GM19035 (cell line): ENCODE data around the gene BTBD9.
"Not testable (repeated sequence)": the region's sequence is repeated elsewhere in the genome, so short reads cannot be mapped to it uniquely, and the experiment has no call there.

Experiments
- ATAC-seq: cut with Tn5 transposase; IDR thresholded peaks from one replicate; pipeline ENCODE4 v1.9.1; 2021; ENCODE audit not compliant: unreplicated experiment

Gene BTBD9

DNA sequence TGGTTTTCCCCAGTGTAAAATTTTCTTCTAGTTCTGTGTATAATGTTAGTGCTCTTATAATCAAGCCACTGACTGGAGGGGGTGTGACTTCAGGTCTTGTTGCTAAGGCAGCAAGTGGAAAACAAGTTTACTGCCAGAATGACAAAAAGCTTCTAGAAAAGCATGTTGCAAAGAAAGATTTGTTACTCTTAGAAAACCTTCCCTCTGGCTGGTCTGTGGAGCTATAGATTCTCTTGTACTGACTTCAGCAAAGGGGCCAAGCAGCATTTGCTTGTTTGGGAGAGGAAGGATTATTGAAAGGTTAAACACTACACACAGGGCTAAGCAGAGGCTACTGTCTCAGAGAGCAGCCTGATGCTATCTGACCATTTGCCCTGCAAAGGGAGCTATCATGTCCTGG is 288.8 kb downstream of the BTBD9 start:
- no peak for ATAC-seq

DNA sequence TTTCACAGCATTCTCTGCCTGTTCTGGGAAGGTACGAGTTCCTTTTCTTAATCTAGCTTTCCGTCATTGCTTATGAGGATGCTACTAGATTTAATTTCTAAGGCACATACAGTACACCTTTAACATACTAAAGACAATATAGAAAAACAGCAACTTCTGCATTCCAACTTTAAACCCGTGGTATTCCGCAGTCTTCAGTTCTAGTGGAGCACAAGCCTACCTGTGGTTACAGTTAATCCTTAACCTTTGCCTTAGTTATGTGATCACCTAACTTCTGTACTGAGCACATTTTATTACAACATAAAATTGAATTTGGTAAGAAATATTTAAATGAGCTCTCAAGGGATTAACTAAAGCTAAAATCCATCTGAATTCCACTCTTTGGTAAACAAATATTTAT is 289.5 kb downstream of the BTBD9 start:
- ATAC-seq, result no peak

- ATAC-seq, result no peak
Measured at GRCh38 chr6:38349795-38350194, 289.9 kb downstream of the BTBD9 start.

GRCh38 chr6:38349221-38349620 is 290.5 kb downstream of the BTBD9 start:
- no peak for ATAC-seq

DNA sequence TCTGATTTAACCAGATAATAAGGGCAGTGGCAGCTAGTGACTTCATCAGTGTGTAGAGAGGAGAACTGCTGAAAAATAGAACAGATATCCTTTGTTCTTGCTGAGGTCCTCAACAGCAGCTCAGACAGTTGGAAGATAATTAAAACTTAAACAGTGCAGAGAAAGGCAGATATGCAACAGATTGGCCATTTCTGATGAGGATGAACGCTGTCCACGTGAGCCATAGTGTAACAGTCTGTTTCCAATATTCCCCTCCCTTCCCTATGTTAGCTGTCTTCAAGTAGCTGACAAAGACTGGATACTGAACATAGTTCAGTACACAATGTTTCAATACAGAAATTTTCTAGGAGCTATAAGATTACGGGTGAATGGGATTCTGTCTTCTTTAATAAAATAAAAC is 291.4 kb downstream of the BTBD9 start:
- ATAC-seq, result no peak

GRCh38 chr6:38347829-38348228 is 291.9 kb downstream of the BTBD9 start:
- not testable (repeated sequence) for ATAC-seq

- no peak for ATAC-seq
Measured at GRCh38 chr6:38346291-38347079, 293.2 kb downstream of the BTBD9 start.

- ATAC-seq, result no peak
Measured at GRCh38 chr6:38345586-38345985, 294.1 kb downstream of the BTBD9 start.

DNA sequence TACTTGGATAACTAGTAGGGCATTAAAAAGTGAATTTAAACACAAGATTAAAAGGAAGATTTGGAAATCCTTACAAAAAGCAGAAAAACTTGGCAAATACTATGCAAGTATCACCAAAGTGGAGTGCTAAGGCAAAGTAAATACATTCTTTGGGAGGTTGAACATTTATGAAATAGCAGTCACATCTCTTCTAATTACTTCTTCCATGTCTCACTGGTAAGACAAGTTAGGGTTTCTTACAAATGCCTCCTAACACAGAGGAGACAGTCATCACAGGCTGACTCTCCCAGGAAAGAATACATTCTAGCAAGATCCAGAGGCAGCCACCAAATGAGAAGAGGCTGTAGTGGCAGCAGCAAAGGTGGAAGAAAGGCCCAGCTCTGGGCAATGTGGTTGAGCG is 298.2 kb downstream of the BTBD9 start:
- ATAC-seq, result no peak

DNA sequence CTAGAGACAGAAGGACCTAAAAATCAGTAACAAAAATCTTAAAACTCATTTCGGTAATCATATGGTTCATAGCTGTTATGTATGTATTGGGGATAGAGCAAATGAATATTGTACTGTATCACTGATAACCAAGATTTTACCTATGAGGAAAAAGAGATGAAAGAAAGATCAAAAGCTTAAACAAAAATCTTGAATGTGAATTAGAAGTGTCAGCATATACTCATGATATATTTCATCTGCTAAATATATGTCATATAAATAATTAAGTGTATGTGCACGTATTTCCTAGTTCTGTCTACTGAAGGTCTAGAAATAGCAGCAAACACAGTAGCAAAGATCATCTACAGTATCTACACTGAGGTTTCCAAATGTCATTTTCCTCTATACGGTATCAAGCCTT is 299.8 kb downstream of the BTBD9 start:
- no peak for ATAC-seq

GRCh38 chr6:38337819-38338465 is 301.8 kb downstream of the BTBD9 start:
- no peak for ATAC-seq

GRCh38 chr6:38336922-38337321 is 302.8 kb downstream of the BTBD9 start:
- ATAC-seq, result no peak

DNA sequence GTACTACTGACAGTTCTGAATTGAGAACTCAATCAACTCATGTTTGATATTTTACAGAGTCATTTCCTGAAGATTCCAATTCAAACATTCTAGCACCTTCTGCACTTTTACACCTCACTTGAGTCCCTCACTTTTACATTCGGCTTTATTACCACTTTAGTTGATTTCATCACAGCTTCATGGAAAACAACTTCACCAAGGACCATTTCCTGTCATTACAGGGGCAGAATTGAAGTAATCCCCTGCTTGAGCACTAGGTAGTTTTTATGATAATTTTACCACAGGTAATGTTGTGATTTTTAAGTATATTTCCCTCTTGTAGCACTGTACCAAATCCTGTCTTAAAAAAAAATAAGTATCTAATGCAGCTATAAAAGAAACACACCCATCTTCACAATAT is 312.9 kb downstream of the BTBD9 start:
- ATAC-seq, result no peak

GRCh38 chr6:38323216-38323615 is 316.5 kb downstream of the BTBD9 start:
- no peak for ATAC-seq

GRCh38 chr6:38322138-38322537 is 317.6 kb downstream of the BTBD9 start:
- no peak for ATAC-seq

DNA sequence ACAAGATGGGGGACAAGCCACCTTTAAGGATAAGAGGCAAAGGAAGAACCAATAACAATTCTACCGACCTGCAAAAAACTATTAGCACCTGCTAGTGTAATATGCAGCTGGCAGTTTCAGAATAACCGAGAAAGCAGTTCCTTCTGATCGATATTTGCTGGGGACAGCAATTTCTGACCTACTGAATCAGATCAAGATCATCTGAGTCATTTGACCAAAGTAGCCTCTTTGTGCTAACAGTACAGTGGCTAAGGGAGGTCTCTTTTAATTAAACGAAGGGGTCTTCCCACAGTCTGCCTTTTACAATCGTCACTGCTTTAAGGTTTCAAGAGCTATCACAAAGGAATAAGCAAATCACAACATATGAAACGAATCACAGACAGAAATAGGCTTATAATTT is 318.9 kb downstream of the BTBD9 start:
- peak; percentile 55 for ATAC-seq

DNA sequence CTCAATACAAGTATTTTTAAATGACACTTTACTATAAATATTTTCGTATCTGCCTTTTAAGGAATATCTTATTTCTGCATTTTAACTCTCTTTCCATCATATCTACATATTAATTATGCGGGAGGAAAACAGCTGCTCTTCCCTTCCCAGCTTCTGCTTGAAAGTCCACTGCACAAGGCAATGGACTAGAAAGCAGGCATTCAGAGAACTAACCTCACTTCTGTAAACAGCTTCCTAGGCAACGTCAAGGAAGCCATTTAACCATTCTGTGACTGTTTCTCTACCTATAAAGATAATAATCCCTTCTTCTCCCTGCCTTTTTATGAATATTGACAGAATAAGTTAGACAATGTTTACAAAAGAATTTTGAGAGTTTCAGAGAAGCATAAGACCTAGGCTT is 319.4 kb downstream of the BTBD9 start:
- no peak for ATAC-seq

DNA sequence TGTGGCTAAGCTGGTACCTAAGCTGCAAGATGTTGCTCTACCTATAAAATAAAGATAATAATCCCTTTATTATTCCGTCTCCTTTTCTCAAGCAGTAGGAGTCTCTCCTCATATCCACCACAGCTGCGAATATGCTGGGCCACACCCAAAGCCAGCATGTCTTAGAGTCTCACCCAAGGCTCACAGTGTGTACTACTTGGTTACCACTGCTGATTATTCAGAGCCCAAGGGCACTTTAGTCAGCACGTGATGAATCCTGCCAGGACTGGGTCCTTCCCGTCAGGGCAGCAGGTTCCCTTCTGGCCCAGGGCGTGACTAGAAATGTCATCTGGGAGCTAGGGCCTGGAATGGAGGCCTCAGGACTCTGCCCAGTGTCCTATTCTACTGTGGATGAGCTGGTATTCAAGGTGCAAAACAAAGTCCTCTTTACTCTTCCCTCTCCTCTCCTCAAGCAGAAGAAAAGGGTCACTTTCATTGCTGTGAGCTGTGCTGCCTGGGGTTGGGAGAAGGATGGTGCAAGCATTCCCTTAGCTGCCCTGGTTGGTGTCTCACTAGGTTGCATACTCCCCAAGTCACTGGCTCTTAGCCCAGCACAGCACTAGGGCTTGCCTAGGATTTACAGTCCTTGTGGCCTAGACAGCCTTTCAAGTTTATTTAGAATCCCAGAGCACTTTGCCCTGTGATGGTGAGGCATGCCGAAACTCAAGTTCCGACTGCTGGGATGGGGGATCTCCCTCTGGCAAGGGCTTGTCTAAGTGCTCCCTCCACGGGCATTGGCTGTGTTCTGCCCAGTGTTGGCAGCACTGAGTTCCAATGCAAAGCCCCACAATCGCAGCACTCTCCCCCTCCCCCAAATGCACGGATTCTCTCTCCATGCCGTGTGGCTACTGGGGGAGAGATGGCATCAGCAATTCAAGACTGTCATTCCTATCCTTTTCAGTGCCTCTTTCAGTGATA is 320.2 kb downstream of the BTBD9 start:
- no peak for ATAC-seq

GRCh38 chr6:38316099-38316868 is 323.4 kb downstream of the BTBD9 start:
- peak; percentile 56 for ATAC-seq

- ATAC-seq, result no peak
Measured at GRCh38 chr6:38311201-38311600, 328.5 kb downstream of the BTBD9 start.

DNA sequence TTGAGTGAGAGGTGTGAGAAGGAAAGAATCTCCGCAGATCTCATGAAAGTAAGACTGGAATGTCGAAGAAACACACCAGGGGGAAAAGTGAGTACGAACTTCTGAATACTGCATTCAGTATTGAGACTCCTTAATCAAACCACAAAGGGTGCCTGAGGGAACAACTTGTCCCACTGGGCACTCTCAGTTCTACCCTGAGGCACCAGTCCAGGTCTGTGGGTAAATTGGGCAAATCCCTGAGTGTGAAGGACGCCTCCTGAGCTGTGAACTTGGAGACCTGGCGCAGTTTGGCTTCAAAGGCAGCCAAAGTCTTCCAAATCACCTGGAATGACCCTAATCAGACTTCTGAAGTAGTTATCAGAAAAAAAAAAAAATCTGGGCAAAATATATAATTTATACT is 329.7 kb downstream of the BTBD9 start:
- no peak for ATAC-seq
